HG03196 (cell line): ENCODE results near the gene MIB2.
"Not testable (repeated sequence)": the region's sequence is repeated elsewhere in the genome, so short reads cannot be mapped to it uniquely, and the experiment has no call there.

ENCODE experiments used
- ATAC-seq: cut with Tn5 transposase; IDR thresholded peaks from one replicate; pipeline ENCODE4 v1.9.1; 2021; ENCODE audit not compliant: unreplicated experiment

The MIB2 gene

DNA sequence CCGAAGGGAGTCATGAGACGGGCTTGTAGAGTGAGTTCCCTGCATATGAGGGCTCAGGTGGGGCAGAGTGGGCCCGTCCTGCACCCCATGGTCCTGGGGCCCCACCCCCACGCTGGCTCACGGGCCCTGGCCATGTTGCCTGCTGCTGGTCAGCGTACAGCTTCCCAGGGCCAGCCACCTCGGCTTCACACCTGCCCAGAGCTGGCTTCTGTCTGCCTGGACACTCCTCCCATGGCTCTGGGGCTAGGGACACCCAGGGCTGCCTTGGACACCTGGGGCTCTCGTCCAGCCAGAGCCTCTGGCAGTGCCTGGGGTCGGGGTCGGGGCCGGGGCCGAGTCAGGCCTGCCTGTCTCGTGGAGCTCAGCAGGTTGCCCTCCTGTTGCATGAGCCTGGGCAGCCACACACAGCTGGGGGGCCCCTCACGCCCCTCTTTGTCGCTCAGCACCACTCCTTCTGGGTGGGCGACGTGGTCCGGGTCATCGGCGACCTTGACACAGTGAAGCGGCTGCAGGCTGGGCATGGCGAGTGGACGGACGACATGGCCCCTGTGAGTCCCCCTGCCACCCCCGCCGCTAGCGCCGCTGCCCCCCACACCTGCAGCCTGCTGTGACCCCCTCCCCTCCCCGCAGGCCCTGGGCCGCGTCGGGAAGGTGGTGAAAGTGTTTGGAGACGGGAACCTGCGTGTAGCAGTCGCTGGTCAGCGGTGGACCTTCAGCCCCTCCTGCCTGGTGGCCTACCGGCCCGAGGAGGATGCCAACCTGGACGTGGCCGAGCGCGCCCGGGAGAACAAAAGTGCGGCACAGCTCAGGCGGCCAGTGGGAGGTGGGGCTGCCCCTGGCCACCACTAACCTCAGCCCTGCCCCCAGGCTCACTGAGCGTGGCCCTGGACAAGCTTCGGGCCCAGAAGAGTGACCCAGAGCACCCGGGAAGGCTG lies 11.2 kb downstream of the MIB2 start:
- ATAC-seq = no peak

DNA sequence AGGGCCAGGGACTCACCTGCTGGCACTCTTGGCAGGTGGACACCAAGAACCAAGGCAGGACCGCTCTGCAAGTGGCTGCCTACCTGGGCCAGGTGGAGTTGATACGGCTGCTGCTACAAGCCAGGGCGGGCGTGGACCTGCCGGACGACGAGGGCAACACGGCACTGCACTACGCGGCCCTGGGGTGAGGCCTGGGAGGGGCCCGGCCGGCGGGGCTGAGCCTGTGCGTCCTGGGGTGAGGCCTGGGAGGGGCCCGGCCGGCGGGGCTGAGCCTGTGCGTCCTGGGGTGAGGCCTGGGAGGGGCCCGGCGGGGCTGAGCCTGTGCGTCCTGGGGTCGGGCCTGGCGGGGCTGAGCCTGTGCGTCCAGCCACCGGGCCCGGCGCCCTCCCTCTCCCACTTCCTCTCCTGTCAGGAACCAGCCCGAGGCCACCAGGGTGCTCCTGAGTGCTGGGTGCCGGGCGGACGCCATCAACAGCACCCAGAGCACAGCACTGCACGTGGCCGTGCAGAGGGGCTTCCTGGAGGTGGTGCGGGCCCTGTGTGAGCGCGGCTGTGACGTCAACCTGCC lies 12.0 kb downstream of the MIB2 start:
- ATAC-seq = no peak

DNA sequence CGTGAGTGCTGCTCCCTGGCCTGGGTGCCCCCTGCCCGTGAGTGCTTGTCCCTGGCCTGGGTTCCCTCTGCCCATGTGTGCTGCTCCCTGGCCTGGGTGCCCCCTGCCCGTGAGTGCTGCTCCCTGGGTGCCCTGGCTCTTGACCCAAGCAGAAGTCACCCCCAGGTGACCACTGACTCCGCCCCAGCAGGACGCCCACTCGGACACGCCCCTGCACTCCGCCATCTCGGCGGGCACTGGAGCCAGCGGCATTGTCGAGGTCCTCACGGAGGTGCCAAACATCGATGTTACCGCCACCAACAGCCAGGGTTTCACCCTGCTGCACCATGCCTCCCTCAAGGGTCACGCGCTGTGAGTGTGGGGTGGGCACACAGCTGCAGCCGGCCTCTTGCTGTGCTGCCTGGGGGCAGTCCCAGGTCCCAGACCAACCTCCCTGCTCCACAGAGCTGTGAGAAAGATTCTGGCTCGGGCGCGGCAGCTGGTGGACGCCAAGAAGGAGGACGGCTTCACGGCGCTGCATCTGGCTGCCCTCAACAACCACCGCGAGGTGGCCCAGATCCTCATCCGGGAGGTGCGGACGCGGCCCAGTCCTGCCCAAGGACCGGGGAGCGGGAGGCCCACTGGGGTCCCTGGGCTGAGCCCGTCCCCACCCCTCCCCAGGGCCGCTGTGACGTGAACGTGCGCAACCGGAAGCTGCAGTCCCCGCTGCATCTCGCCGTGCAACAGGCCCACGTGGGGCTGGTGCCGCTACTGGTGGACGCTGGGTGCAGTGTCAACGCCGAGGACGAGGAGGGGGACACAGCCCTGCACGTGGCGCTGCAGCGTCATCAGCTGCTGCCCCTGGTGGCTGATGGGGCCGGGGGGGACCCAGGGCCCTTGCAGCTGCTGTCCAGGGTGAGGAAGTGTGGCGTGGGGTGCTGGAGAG lies 12.8 kb downstream of the MIB2 start:
- no peak for ATAC-seq

DNA sequence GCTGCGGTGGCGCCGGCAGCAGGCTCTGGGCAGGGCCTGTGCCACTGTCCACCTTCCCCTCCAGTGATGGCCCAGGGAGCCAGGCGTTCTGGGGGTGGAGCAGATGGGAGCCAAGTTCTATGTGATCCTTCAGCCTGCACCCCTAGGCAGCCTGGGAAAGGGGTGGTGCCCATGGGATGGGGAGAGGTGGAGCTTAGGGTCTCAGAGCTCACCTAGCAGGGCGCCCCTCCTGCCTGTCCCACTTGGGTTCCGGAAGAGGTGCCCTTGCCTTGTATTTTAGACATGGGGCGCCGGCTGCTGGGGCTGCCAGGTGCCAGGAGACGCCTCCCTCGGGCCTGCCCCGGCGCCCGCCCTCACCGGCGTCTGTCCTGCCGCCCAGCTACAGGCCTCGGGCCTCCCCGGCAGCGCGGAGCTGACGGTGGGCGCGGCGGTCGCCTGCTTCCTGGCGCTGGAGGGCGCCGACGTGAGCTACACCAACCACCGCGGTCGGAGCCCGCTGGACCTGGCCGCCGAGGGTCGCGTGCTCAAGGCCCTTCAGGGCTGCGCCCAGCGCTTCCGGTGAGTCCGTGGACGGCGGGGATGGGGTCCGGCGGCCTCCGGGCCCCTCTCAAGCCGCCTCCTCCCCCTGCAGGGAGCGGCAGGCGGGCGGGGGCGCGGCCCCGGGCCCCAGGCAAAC lies 13.6 kb downstream of the MIB2 start:
- ATAC-seq = no peak

DNA sequence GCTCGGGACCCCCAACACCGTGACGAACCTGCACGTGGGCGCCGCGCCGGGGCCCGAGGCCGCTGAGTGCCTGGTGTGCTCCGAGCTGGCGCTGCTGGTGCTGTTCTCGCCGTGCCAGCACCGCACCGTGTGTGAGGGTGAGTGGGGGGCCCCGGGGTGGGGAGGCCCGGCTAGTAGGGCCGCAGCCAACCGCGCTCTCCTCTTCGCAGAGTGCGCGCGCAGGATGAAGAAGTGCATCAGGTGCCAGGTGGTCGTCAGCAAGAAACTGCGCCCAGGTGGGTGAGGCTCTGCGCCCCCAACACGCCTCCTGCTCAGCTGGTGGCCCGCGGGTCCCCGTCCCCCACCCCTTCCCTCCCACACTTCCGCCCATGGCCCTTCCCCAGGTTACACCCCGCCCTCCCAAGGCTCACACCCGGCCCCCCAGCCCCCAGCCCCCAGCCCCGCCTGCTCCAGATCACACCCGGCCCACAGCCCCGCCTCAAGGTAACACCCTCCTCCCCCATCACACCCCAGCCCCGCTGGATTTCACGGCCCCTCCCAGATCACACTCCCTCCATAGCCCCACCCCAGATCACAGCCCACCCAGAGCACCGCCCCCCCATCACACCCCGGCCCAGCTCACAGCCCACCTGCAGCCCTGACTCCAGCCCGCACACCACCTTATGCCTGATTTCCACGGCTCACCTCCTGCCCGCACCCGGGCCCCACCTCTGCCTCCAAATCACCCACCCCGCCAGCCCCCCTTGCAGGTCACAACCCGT lies 14.3 kb downstream of the MIB2 start:
- no peak for ATAC-seq

DNA sequence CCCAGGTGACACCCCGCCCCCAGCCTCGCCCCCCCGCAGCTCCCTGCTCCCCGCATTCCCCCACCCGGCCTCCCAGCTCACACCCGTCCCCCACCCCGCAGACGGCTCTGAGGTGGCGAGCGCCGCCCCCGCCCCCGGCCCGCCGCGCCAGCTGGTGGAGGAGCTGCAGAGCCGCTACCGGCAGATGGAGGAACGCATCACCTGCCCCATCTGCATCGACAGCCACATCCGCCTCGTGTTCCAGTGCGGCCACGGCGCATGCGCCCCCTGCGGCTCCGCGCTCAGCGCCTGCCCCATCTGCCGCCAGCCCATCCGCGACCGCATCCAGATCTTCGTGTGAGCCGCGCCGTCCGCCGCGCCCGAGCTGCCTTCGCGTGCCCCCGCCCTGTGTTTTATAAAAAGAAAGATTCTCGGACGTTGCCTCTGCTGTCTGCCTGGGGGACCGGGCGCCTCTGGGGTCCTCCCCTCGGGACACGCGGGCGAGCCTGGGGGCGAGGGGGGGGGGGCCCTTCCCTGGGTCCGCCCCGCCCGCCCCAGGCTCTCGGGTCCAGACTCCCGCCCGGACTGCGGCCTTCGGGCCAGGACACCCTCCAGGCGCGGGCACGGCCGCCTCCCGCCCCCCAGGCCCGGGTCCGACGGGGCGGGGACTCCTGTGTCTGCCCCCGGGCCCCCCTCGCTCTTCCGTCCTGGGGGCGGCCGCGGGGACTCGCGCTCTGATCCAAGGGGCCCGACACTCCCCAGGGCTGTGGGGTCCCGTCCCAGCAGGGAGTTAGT lies 15.1 kb downstream of the MIB2 start:
- peak; percentile 60 for ATAC-seq

DNA sequence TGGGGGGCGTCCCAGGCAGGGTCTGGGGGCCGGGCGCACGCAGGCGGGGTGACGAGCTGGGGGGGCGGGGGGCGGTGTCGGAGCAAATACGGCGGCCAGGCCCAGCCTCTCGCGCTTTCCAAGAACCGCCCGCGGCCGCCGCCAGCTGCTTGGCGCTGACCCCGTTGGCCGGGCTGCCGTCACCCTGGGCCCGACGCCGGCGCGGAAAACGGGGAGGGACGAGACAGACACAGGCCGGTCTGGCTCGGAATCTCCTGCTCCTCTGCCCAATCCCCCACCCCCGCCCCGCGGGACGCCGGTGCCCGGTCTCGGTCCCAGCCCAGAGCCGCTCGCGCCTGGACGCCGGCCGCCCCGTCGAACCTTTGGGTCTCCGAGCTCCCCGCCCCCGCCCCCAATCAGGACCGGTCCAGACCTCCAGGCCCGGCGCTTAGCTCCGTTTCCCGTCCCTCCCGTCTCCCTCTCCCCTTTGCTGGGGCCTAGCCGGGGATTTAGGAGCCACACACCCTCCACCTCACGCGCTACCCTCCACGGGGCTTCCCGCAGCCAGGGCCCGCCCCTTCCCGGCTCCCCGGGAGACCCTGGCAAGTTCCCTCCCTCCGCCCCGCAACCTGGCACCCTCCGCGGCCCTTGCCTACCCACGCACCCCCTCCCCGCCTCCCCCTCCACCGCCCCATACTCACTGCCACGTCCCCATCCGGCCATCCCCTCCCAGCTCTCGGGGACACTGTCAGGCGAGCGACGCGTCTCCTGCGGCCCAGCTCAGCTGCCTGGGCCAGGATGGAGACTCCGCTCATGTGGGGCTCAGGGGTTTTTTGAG lies 15.9 kb downstream of the MIB2 start:
- ATAC-seq = no peak

DNA sequence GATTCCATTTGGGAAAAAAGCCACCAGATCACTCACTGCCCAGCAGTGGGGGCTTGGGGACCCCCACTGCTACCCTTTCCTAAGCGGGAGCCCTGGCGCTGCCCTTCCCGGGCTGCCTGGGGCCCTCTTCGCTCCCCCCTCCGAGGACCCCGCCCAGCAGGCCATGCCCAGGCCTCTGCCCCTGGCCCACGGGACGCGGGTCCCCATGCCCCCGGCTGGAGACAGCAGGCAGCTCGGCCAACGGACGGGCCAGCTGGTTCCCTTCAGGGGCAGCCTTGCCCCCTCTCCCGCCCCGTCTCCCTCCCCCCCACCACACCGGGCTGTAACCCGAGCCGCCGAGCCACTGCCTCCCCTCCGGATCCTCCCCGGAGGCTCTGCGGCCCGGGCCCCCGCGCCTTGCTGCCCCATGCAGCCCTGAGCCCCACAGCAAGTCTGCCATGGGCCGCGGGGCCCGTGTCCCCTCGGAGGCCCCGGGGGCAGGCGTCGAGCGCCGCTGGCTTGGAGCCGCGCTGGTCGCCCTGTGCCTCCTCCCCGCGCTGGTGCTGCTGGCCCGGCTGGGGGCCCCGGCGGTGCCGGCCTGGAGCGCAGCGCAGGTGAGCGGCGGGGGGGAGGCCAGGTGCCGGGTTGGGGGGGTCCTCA lies 16.6 kb downstream of the MIB2 start, which contains the start of gene MMP23B:
Gene MMP23B (plus strand): TSS at position 392 of the 639 bp plus-strand sequence. CDS start 46 bp downstream, at position 438.
- ATAC-seq = no peak

DNA sequence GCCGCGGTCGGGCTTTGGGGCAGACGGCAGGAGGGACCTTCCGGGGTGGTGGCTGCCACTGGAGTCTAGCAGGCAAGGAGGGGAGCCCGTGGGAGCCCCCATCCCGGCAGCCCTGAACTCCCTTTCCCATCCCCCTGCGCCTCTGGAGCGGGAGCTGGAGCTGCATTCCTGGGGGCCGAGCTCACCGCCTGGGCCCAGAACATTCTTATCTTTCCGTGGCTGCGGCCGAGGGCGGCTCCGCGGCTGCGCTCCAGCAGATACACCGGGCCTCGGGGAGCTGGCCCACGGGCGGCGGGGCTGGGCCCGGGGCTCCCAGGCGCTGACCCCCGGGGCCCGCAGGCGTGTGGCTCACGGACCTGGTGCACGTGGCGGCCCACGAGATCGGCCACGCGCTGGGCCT lies 18.1 kb downstream of the MIB2 start:
- not testable (repeated sequence) for ATAC-seq

DNA sequence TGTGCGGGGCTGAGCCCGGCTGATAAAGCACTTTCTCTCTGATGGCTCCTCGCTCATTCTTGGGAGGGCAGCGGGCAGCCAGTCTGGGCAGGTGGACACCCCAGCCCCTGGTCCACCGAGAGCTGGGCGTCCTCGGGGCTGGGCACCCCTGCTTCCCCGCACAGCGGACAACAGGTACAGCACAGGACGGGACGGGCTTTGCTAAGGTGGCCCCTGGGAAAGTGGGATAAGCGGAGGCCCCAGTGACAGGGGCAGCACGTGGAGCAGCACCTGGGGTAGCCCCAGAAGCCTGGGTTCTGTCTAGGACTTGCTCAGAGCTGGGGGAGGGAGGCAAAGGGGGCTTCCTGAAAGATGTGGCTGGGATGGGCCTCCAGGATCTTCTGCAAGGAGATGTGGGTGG lies 19.3 kb downstream of the MIB2 start:
- ATAC-seq = not testable (repeated sequence)

DNA sequence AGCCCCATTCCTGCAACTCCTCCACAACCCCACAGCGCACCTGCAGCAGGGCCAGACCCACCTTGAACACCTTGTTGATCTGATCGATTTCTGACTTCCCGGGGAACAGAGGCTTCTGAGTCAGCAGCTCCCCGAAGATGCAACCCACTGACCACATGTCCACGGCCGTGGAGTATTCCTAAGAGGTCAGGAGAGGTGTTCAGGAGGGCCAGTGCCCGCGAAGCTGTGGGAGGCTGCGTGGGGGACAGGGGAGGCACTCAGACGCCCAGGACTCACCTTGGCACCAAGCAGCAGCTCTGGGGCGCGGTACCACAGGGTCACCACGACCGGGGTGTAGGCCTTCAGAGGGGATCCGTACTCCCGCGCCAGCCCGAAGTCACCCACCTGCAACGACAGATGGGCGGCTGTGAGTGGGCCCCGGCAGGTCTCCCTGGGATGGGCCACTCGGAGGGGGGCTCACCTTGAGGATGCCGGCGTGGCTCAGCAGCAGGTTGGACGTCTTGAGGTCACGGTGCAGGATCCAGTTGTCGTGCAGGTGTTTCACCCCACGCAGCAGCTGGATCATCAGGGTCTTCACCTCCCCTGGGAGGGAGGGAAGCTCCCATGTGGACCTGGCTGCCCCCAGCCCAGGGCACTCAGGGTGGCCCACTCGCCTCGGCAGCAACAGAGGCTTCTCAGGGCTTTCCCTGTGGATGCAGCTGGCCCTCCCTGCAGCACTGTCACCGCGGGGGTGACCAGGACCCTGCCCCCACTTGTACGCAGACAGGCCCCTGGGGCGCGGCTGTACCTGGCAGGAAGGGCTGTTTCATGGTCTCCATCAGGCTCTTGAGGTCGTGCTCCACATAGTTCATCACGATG lies 21.6 kb downstream of the MIB2 start:
- ATAC-seq = not testable (repeated sequence)

DNA sequence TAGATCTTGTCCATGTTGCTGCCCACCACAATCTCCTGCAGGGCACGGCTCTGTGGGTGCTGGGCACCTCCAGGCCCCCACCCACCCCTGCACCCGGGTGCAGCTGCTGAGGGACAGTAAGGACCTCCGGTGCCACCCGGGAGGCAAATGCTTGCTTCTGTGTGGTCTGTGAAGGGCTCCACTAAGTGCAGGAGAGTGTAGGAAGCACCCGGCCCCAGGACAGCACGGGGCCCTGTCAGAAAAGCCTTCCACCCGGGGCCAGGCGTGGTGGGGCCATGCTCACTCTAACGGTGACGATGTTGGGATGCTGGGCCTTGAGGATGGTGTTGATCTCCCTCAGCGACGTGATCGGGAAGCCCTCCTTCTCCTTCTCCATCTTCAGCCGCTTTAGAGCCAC lies 22.2 kb downstream of the MIB2 start:
- ATAC-seq = not testable (repeated sequence)

DNA sequence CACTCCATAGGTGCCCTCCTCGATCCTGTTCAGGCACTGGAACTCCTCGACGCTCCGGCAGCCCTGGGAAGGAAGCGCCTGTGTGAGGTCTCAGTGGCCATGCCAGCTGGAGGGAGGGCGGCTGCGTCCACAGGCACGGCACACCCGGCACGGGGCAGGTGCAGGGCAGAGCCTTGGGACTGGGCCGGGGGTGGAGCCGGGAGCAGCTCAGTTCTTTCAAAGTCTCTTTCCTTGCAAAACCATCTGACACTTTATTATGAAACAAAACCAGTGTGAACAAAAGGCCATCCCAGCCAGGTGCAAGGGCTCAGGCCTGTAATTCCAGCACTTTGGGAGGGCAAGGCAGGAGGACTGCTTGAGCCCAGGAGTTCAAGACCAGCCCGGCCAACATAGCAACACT lies 23.2 kb downstream of the MIB2 start:
- ATAC-seq = not testable (repeated sequence)

DNA sequence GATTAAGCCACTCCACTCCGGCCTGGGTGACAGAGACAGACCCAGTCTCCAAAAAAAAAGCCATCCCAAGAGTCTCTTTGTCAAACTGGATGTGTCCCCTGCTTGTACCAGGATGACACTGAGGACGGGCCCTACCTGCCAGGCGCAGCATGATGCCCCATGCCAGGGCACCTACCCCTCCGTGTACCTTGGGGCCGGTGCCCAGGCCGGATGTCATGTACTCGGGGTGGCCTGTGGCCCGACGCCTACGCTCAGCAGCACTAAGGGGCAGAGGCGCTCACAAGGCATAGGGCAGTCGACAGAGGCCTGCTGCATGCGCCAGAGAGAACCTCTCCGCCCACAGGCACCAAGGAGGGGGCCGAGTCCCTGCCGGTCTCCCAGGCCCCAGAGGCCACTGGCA lies 24.1 kb downstream of the MIB2 start:
- not testable (repeated sequence) for ATAC-seq

DNA sequence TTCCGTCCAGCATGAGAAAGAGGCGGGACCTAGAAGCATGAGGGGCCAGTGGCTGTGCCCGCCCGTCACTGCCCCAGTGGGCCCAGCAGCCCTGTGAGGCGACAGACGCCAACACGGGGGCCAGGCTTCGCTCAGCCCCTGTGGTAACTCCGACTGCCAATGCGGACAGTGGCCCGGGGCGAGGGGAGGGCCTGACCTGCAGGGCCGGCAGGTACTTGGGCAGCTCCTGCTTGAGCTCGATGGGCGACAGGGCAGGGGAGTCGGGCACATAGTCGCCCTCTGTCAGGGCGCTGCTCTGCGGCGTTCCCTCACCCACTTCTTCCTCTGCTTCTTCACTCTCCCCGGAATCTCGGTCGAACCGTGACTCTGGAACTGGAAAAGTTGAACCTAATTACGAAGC lies 24.8 kb downstream of the MIB2 start:
- not testable (repeated sequence) for ATAC-seq

DNA sequence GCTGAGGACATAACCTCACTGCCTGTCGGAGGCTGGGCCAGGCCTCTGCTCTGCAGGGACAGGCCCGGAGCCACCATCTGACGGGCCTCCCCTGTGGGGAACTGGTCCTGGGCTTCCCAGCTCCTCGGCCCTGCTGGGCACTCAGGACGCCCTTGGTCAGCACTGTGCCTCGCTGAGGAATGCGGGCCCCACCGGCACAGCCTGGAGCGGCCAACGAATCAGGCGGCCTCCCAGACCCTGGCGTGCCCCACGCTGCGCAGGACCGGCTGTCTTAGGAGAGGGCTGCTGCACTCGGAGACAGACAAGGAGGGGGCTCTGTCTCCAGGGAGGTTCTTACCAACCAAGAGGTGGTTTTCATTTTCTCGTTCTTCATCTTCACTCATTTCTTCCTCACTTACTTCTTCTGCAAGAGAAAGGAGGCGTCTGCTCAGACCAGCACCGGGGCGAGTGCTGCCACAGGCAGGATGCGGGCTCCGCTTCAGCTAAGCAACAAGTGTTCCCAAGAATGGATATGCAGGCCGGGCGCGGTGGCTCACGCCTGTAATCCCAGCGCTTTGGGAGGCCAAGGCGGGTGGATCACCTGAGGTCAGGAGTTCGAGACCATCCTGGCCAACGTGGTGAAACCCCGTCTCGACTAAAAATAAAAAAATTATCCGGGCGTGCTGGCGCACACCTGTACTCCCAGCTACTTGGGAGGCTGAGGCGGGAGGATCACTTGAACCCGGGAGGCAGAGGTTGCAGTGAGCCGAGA lies 25.6 kb downstream of the MIB2 start:
- ATAC-seq = not testable (repeated sequence)
